HEK293T (cell line): ENCODE data around the gene CYB5R3.
"Not testable (repeated sequence)": the region's sequence is repeated elsewhere in the genome, so short reads cannot be mapped to it uniquely, and the experiment has no call there.

Experiments used
- CTCF ChIA-PET: fragments of 350-600 bp; formaldehyde crosslinking; extraction: SDS; loops from one replicate; lab custom pipeline; 2021; ENCODE audit warnings: antibody characterized with exemption, inconsistent platforms; lab: Yijun Ruan, JAX
- POLR2A ChIA-PET: fragments of 350-600 bp; formaldehyde crosslinking; extraction: SDS; loops from one replicate; lab custom pipeline; 2020; ENCODE audit warnings: antibody characterized with exemption, inconsistent platforms; lab: Yijun Ruan, JAX
- DNase-seq: peaks from one replicate; pipeline ENCODE4 v3.0.0; 2012; ENCODE audit warnings: mixed read lengths; ENCODE audit errors: extremely low spot score
- L3MBTL2 ChIP-seq: fragments of 450-650 bp; conservative IDR thresholded peaks from 2 replicates; pipeline ENCODE4 v1.6.1; 2016; ENCODE audit warnings: mild to moderate bottlenecking
- SUZ12 ChIP-seq: fragments of 450-650 bp; IDR thresholded peaks from 2 replicates; pipeline ENCODE4 v1.6.1; 2016; ENCODE audit warnings: mild to moderate bottlenecking

CYB5R3 gene

GRCh38 chr22:42581194-42581761 lies 67.9 kb downstream of the CYB5R3 start:
- 0 out of 2 replicates have a peak, but pooled peaks have one; percentile 11 for TF ChIP-seq L3MBTL2
- POLR2A ChIA-PET: interaction anchor here (1.9 kb wide), 1 partner anchor 34 kb away, joined by 9 read pairs; the partner anchor contains the start of gene POLDIP3
- CTCF ChIA-PET, DNase-seq: not testable (repeated sequence)

GRCh38 chr22:42580040-42580439 lies 69.2 kb downstream of the CYB5R3 start:
- POLR2A ChIA-PET, CTCF ChIA-PET, DNase-seq: not testable (repeated sequence)

- CTCF ChIA-PET: no interaction called here
- no peak for TF ChIP-seq SUZ12
- DNase-seq: no peak
- POLR2A ChIA-PET: no interaction called here
Observed at GRCh38 chr22:42577623-42578240, 71.5 kb downstream of the CYB5R3 start.

- POLR2A ChIA-PET, CTCF ChIA-PET, DNase-seq: not testable (repeated sequence)
Observed at GRCh38 chr22:42577141-42577540, 72.1 kb downstream of the CYB5R3 start.

GRCh38 chr22:42575996-42576574 lies 73.1 kb downstream of the CYB5R3 start:
- CTCF ChIA-PET, DNase-seq, POLR2A ChIA-PET: not testable (repeated sequence)

- CTCF ChIA-PET, POLR2A ChIA-PET, DNase-seq: not testable (repeated sequence)
Observed at GRCh38 chr22:42574468-42574867, 74.7 kb downstream of the CYB5R3 start.

GRCh38 chr22:42574046-42574445 lies 75.1 kb downstream of the CYB5R3 start:
- CTCF ChIA-PET, POLR2A ChIA-PET, DNase-seq: not testable (repeated sequence)

GRCh38 chr22:42571068-42571467 lies 78.1 kb downstream of the CYB5R3 start:
- POLR2A ChIA-PET, CTCF ChIA-PET: not testable (repeated sequence)

GRCh38 chr22:42570580-42570979 lies 78.6 kb downstream of the CYB5R3 start:
- DNase-seq, POLR2A ChIA-PET: not testable (repeated sequence)
- CTCF ChIA-PET: interaction anchor here (1.0 kb wide), 1 partner anchor 10 kb away, joined by 4 read pairs; no protein-coding TSS in a partner anchor

More at GRCh38 chr22:42571068-42571467, 78.1 kb downstream of the CYB5R3 start:
- not testable (repeated sequence) for DNase-seq

- POLR2A ChIA-PET: interaction anchor here (2.5 kb wide), 1 partner anchor 46 kb away, joined by 10 read pairs; the partner anchor contains the start of gene POLDIP3
- DNase-seq, CTCF ChIA-PET: not testable (repeated sequence)
Observed at GRCh38 chr22:42567950-42568349, 81.2 kb downstream of the CYB5R3 start.
